ENCODE data around the gene NRP2. TPM values are rescaled to one million over a fixed set of nuclear protein-coding genes. Genes with fewer than 3 reads are reported as not detected.

NRP2 gene
- total RNA-seq, 3 donors from 2014 or later: 1.6 to 3.2 (median 1.6) TPM

- H3K4me3 Mint-ChIP-seq: no peak overlapping the region
- DNase-seq (no peak), ATAC-seq (no peak)
- H3K4me1 Mint-ChIP-seq (ENCODE audit: low read depth): peaks cover 23% of the 10 kb centered on the region
- no peaks in the 10 kb centered on the region for H3K36me3 Mint-ChIP-seq (ENCODE audit: insufficient read depth)
- peaks cover 55% of the 10 kb centered on the region for H3K27me3 Mint-ChIP-seq (ENCODE audit: low read depth)
- H3K9me3 Mint-ChIP-seq: no peaks in the 10 kb centered on the region
Observed at GRCh38 chr2:205687641-205687956, 5.3 kb downstream of the NRP2 start.

DNA sequence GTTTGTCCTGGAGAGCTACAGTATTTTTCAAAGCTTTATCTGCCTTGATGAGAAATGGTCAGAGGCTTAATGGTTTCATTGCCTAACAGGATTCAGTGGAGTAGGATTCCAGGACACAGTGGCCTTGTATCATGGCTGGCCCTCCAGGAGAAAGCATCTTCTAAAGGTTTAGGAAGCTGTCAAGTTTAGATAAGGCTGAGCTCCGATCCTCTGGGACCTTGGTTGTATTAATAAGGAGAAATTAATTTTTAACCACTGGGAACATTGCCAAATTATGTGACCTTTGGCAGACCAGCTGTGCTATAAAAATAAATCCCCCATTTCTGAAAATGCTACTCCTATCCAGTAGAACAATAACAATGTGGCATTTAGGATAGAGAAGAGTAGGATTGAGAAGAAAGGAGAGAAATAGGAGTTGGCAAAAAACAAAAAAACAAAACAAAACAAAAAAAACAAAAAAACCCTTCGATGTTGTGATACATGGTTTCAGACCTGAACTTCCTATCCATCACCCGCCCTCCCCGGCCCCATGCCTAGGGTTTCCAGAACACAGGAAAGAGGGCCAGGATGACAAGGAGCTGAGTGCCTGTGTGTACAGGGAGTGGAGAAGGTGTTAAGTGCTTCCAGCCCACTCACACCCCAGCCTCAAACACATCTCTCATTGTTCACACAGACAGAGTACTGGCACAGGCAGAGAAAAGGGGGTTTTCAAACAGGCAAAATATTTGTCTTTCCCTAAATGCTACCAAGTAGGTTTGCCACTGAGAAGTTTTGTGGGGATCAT is 6.3 kb downstream of the NRP2 start:
- ATAC-seq: no peak
- Mint-ChIP-seq H3K9me3 (no peaks in the 10 kb centered on the region), H3K4me3 (no peak overlapping the region), H3K36me3 (ENCODE audit: insufficient read depth) (no peaks in the 10 kb centered on the region), H3K4me1 (ENCODE audit: low read depth) (peaks cover 17% of the 10 kb centered on the region), H3K27me3 (ENCODE audit: low read depth) (peaks cover 48% of the 10 kb centered on the region)
- DNase-seq: no peak

DNA sequence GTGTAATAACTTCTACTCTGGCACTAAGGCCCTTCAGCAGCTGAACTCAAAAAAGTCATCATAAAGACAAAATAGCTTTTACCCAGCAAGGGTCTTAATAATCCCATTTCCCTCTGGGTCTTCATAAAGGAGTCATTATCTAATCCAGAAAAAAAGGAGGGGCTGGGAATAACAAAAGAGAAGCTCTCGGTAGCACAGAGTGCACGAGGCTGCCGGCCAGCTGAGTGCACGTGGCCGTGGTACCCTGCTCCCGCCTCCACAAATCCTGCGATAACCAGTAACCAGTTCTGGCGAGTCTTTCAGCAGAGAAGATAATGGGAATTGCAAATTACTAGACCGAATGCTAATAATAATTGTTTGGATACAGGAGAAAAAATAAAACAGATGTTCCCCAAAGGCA is 7.5 kb downstream of the NRP2 start:
- H3K36me3 Mint-ChIP-seq (ENCODE audit: insufficient read depth): no peaks in the 10 kb centered on the region
- peaks cover 12% of the 10 kb centered on the region for H3K4me1 Mint-ChIP-seq (ENCODE audit: low read depth)
- ATAC-seq: no peak
- H3K4me3 Mint-ChIP-seq: no peak overlapping the region
- no peaks in the 10 kb centered on the region for H3K9me3 Mint-ChIP-seq
- no peak for DNase-seq
- H3K27me3 Mint-ChIP-seq (ENCODE audit: low read depth): peaks cover 39% of the 10 kb centered on the region

DNA sequence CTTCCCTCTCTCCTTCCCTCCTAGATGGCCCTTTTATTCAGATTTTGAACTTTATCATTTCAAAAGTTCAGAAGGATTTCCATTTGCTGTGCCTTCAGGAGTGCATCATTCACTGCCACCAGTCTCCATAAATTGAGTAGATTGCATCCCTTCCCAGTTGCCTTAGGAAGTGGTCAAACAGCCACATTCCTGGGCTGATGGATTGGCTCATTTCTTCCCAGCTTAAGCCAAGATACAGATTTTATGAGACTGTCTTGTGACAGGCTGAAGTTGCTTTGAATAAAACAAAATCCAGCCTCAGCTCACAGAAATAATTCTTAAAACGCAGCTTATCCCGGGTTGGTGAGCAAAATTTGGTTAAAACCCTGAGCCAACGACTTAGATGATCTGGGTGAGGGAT is 9.8 kb downstream of the NRP2 start:
- ATAC-seq (no peak), DNase-seq (no peak)
- H3K4me1 Mint-ChIP-seq (ENCODE audit: low read depth): peaks cover under 1% of the 10 kb centered on the region
- no peaks in the 10 kb centered on the region for H3K36me3 Mint-ChIP-seq (ENCODE audit: insufficient read depth)
- H3K4me3 Mint-ChIP-seq: no peak overlapping the region
- no peaks in the 10 kb centered on the region for H3K9me3 Mint-ChIP-seq
- peaks cover 20% of the 10 kb centered on the region for H3K27me3 Mint-ChIP-seq (ENCODE audit: low read depth)

DNA sequence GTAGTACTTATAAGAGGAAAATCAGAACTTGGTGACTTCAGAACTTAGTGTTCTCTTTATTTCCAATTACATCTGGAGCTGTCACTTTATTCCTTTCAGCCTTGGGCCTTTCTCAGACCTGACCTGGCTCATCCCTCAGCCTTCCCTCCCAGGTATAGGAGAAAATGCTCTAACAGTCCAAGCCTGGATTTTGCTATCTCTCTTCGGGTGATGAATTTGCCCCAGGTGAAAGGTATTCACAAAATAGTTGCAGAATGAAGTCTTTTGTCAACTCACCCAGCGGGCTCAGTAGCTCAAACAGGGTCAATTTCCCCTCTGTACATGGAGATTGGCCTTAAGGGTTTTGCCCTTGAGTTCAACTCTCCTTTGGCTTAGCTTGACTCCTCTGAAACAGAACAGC is 12.0 kb downstream of the NRP2 start:
- peaks cover 9% of the 10 kb centered on the region for H3K27me3 Mint-ChIP-seq (ENCODE audit: low read depth)
- no peaks in the 10 kb centered on the region for H3K4me1 Mint-ChIP-seq (ENCODE audit: low read depth)
- no peaks in the 10 kb centered on the region for H3K9me3 Mint-ChIP-seq
- ATAC-seq (no peak), DNase-seq (no peak)
- no peaks in the 10 kb centered on the region for H3K36me3 Mint-ChIP-seq (ENCODE audit: insufficient read depth)
- no peak overlapping the region for H3K4me3 Mint-ChIP-seq

- H3K27me3 Mint-ChIP-seq (ENCODE audit: low read depth): peaks cover 8% of the 10 kb centered on the region
- H3K4me3 Mint-ChIP-seq: no peak overlapping the region
Observed at GRCh38 chr2:205695460-205695991, 13.2 kb downstream of the NRP2 start.

DNA sequence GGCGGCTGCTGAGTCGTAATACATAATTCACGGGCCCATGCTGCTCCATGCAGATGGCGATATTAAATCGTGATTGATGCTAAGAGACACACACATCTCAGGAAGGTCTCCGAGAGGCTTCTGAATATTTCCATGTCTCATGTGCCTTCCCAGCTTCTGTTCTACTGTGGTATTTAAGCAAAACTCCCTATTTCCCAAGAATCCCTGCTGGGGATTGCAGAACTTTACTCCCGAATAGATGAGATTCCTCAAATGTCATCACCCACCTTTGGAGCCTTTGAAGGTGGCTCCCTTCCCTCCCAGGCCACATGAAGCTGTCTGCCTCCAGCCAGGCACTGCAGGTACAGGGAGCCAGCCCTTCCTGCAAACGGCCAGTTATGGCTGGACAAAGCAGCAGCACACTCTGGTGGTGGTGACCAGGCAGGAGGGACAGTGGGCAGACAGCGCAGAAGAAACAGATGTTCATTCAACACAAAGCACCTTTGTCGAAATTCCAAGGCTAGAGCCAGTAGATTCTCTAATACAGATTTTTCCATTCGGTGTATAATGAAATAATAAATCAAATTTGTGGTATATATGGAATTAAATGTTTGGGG is 14.1 kb downstream of the NRP2 start:
- H3K4me1 Mint-ChIP-seq (ENCODE audit: low read depth): peaks cover 4% of the 10 kb centered on the region
- ATAC-seq (no peak), DNase-seq (no peak)
- H3K27me3 Mint-ChIP-seq (ENCODE audit: low read depth): peaks cover 8% of the 10 kb centered on the region
- no peaks in the 10 kb centered on the region for H3K9me3 Mint-ChIP-seq
- no peaks in the 10 kb centered on the region for H3K36me3 Mint-ChIP-seq (ENCODE audit: insufficient read depth)
- H3K4me3 Mint-ChIP-seq: no peak overlapping the region

More at GRCh38 chr2:205695460-205695991, 13.2 kb downstream of the NRP2 start:
- peaks cover 4% of the 10 kb centered on the region for H3K4me1 Mint-ChIP-seq (ENCODE audit: low read depth)
- H3K36me3 Mint-ChIP-seq (ENCODE audit: insufficient read depth): no peaks in the 10 kb centered on the region
- DNase-seq (no peak), ATAC-seq (no peak)
- no peaks in the 10 kb centered on the region for H3K9me3 Mint-ChIP-seq

DNA sequence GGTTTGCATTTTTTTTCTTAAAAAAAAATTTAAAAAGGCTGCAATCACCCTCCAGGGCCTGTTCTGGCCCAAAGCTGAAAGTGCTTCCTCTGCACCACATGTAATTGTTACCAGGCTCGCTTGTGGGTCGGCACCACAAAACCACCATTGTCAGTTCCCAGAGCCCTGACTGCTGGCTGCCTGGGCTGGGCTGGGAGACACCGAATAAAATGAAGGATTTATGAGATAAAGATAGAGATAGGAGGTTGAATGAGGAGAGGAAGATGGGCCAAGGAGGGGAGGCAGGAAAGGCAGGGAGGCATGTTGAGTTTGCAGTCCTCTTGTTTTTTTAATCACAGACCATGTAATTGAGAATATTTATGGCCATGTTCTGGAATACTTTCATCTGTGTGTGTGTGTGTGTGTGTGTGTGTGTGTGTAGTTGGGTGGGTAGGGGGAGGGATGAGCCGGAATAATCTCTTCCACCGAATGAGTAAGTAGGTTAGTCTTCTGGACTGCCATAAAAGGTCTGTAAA is 14.7 kb downstream of the NRP2 start:
- H3K9me3 Mint-ChIP-seq: no peaks in the 10 kb centered on the region
- H3K36me3 Mint-ChIP-seq (ENCODE audit: insufficient read depth): no peaks in the 10 kb centered on the region
- H3K27me3 Mint-ChIP-seq (ENCODE audit: low read depth): peaks cover 8% of the 10 kb centered on the region
- DNase-seq: no peak
- ATAC-seq: no peak
- H3K4me1 Mint-ChIP-seq (ENCODE audit: low read depth): peaks cover 4% of the 10 kb centered on the region
- H3K4me3 Mint-ChIP-seq: no peak overlapping the region

GRCh38 chr2:205698286-205699268 is 16.3 kb downstream of the NRP2 start:
- Mint-ChIP-seq H3K4me3 (no peak overlapping the region), H3K27me3 (ENCODE audit: low read depth) (peaks cover 6% of the 10 kb centered on the region), H3K9me3 (no peaks in the 10 kb centered on the region), H3K36me3 (ENCODE audit: insufficient read depth) (no peaks in the 10 kb centered on the region), H3K4me1 (ENCODE audit: low read depth) (peaks cover 4% of the 10 kb centered on the region)
- DNase-seq (no peak), ATAC-seq (no peak)

- H3K9me3 Mint-ChIP-seq: no peaks in the 10 kb centered on the region
- peaks cover 4% of the 10 kb centered on the region for H3K4me1 Mint-ChIP-seq (ENCODE audit: low read depth)
- peaks cover 2% of the 10 kb centered on the region for H3K27me3 Mint-ChIP-seq (ENCODE audit: low read depth)
- no peak for DNase-seq
- no peaks in the 10 kb centered on the region for H3K36me3 Mint-ChIP-seq (ENCODE audit: insufficient read depth)
- ATAC-seq: no peak
- no peak overlapping the region for H3K4me3 Mint-ChIP-seq
Observed at GRCh38 chr2:205699515-205700289, 17.4 kb downstream of the NRP2 start.

DNA sequence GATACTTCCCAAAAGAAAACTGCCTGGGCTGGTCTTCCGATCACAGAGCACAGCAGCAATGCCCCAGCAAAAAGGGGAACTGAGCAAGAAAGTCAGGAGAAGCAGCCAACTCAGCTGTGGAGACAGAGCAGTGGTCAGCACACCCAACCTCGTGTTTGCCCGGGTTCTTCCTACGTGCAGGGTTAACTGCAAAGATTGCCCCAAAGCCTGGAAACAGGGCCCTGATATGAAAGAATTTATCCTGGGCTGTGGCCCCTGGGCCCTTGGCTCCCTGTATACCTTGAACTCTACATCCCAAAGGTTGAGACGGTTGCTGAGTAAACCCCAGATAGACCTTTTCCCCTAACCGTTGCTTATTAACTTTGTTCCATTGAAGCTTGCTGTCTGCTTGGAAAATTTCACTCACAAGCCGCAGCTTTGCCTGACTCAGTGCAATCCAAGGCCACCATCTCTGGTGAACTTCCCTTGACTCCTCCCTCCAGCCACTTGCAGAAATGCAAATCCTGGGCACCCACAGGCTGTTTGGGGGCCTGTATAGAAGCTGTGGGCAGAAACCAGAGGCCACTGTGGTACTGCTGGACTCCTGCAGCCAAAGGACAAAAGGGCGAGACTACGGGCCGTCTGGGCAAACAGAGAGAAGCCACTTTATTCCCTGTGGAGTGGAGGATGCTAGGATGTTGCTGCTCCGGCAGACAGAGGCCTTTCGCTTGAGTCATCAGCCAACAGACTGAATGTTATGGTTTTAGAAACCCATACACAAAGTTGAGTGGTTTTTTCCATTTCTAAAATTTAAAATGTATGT is 18.2 kb downstream of the NRP2 start:
- Mint-ChIP-seq H3K36me3 (ENCODE audit: insufficient read depth) (no peaks in the 10 kb centered on the region), H3K4me1 (ENCODE audit: low read depth) (peaks cover 4% of the 10 kb centered on the region), H3K9me3 (no peaks in the 10 kb centered on the region), H3K4me3 (no peak overlapping the region), H3K27me3 (ENCODE audit: low read depth) (peaks cover 2% of the 10 kb centered on the region)
- DNase-seq: no peak
- ATAC-seq: peak; percentile 43 to 66

- Mint-ChIP-seq H3K4me3 (no peak overlapping the region), H3K36me3 (ENCODE audit: insufficient read depth) (no peaks in the 10 kb centered on the region), H3K27me3 (ENCODE audit: low read depth) (peaks cover 2% of the 10 kb centered on the region), H3K9me3 (no peaks in the 10 kb centered on the region), H3K4me1 (ENCODE audit: low read depth) (peaks cover 11% of the 10 kb centered on the region)
- no peak for DNase-seq
- ATAC-seq: no peak
Observed at GRCh38 chr2:205701509-205701908, 19.2 kb downstream of the NRP2 start.

DNA sequence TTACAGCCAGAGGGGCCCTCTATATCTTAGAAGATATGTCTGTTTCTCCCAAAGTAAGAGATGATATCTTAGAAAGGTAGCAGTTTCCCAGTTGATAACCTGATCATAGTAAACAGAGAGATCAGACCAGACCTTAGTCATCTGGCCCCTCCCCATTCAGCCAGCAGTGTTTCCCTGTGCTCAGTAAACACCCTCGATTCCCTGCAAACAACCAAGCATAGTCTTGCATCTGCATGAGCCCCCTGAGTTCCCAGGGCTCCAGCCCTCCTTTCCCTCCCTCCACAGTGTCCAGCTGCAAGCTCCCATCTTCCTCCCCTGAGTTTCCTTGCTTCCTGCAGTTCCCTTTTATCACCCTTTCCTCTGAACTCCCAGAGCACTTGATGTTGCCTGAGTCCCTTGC is 20.3 kb downstream of the NRP2 start:
- Mint-ChIP-seq H3K4me1 (ENCODE audit: low read depth) (peaks cover 20% of the 10 kb centered on the region), H3K9me3 (no peaks in the 10 kb centered on the region), H3K27me3 (ENCODE audit: low read depth) (peaks cover 2% of the 10 kb centered on the region), H3K4me3 (no peak overlapping the region), H3K36me3 (ENCODE audit: insufficient read depth) (no peaks in the 10 kb centered on the region)
- ATAC-seq: no peak
- DNase-seq: no peak
